ENCODE results near the gene DND1. TPM values are rescaled to one million over a fixed set of nuclear protein-coding genes. Genes with fewer than 3 reads are reported as not detected.

Gene DND1
- polyA plus RNA-seq, 2 of the 4 experiments (the other 2 are of a cell fraction), result 0.63 to 1.0 TPM

DNA sequence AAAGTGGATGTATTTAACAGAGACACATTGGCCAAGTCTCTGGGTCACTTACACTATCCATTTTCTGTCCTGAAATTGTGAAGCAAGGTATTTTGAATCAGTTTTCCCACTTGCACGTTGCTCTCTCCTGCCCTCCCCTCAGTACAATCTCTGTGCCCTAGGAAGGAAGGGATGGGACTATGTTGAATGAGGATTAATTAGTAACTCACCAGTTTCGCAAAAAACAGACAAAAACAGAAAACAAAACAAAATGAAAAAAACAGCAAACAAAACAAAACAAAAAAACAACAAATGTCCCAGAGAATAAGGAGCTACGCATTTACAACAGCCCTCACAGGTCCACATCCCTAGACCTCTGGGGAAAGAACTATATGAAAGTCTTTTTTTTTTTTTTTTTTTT, 39.3 kb downstream of the DND1 start:
- DNase-seq (ENCODE audit: low read depth in 1 of 2, low spot score in 1 of 2), result no peak
- Histone ChIP-seq H3K4me2 (peak overlapping the region; percentile 58; the same call in 1 of the 3 replicates), H3K27ac (peak overlapping the region; percentile 45 to 83; a peak in 4 of 6 replicates), H3K4me3 (no peak overlapping the region), H3K9me3 (no peaks in the 10 kb centered on the region), H3K4me1 (peaks cover 39% of the 10 kb centered on the region)
- TF ChIP-seq ZFP36 (IDR thresholded peaks at IDR 0.05; ENCODE audit: borderline replicate concordance, partially characterized antibody), result no peak
- TF ChIP-seq CEBPB (IDR thresholded peaks at IDR 0.05), result no peak
- TF ChIP-seq, protein P1, sequence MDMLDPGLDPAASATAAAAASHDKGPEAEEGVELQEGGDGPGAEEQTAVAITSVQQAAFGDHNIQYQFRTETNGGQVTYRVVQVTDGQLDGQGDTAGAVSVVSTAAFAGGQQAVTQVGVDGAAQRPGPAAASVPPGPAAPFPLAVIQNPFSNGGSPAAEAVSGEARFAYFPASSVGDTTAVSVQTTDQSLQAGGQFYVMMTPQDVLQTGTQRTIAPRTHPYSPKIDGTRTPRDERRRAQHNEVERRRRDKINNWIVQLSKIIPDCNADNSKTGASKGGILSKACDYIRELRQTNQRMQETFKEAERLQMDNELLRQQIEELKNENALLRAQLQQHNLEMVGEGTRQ (IDR thresholded peaks at IDR 0.05), result no peak
- TF ChIP-seq RFX5 (IDR thresholded peaks at IDR 0.05), result no peak
- TF ChIP-seq TP53 (CRISPR knock-in tag; IDR thresholded peaks at IDR 0.05), result no peak
- TF ChIP-seq HOXA7 (CRISPR knock-in tag; IDR thresholded peaks at IDR 0.05), result no peak
- no peak for TF ChIP-seq SREBF2 (IDR thresholded peaks at IDR 0.05)
- no peak for TF ChIP-seq HOXB5 (CRISPR knock-in tag; IDR thresholded peaks at IDR 0.05)
- ATAC-seq, result no peak
- CTCF ChIA-PET, result interaction anchor here (1.1 to 3.9 kb wide), 5 partner anchors 11 to 268 kb away, joined by 4 to 21 read pairs (median 6); partner anchors contain the start of gene EIF4EBP3
- FAIRE-seq, result no peak
- 41% methylated on average over 3 of the region's 3 CpGs for WGBS (ENCODE audit: missing lambda C conversion rate)
- POLR2A ChIA-PET, result interaction anchor here (0.7 to 2.7 kb wide), 2 partner anchors 13 to 86 kb away, joined by 3 to 13 read pairs; partner anchors contain the start of genes EIF4EBP3, IK and NDUFA2

DNA sequence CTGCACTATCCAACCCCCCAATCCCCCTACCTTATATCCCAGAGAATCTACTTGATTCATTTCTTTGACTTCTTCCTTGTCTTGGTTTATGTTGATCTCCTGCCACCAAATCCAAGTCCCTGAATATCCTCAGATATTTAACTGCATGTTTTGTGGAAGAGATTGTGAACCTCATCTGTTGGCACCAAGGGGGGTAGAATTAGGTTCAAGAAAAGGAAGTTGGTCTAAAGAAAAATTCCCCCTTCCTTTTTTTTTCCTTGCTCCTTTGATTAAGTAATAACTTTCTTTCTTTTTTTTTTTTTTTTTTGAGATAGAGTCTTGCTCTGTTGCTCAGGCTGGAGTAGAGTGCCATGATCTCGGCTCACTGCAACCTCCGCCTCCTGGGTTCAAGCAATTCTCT, 39.9 kb downstream of the DND1 start:
- no peak overlapping the region for H3K4me3 ChIP-seq
- TF ChIP-seq HEYL (CRISPR knock-in tag; IDR thresholded peaks at IDR 0.05), result no peak
- no peak for TF ChIP-seq HOXB5 (CRISPR knock-in tag; IDR thresholded peaks at IDR 0.05)
- no peak for TF ChIP-seq PHF8 (IDR thresholded peaks at IDR 0.05; ENCODE audit: borderline replicate concordance, low read depth)
- no peak for TF ChIP-seq NPAS2 (CRISPR knock-in tag; IDR thresholded peaks at IDR 0.05; ENCODE audit: borderline replicate concordance)
- TF ChIP-seq GATA3 (IDR thresholded peaks at IDR 0.05; ENCODE audit: borderline replicate concordance), result no peak
- no peak for TF ChIP-seq ESRRA (IDR thresholded peaks at IDR 0.05; ENCODE audit: borderline replicate concordance, low read length)
- no peak for TF ChIP-seq MYC (IDR thresholded peaks at IDR 0.05; ENCODE audit: borderline replicate concordance, low read length)
- no peak for TF ChIP-seq CHD2 (IDR thresholded peaks at IDR 0.05; ENCODE audit: low read length, partially characterized antibody)
- no peak for TF ChIP-seq BHLHE40 (IDR thresholded peaks at IDR 0.05; ENCODE audit: low read depth, low read length)
- peaks cover 4% of the 10 kb centered on the region for H3K9me3 ChIP-seq
- peak overlapping the region; percentile 58 for H3K4me2 ChIP-seq
- H3K4me1 ChIP-seq, result peaks cover 35% of the 10 kb centered on the region
- no peak for FAIRE-seq
- WGBS (ENCODE audit: missing lambda C conversion rate), result 91% methylated on average over 2 of the region's 2 CpGs
- no peak for DNase-seq (ENCODE audit: low read depth in 1 of 2, low spot score in 1 of 2)
- CTCF ChIA-PET, result interaction anchor here (1.8 to 3.9 kb wide), 2 partner anchors 11 to 87 kb away, joined by 6 to 21 read pairs; partner anchors contain the start of gene EIF4EBP3
- POLR2A ChIA-PET, result interaction anchor here (0.7 to 2.7 kb wide), 2 partner anchors 14 to 86 kb away, joined by 3 to 13 read pairs; partner anchors contain the start of genes EIF4EBP3, IK and NDUFA2
- ATAC-seq, result no peak
- H3K27ac ChIP-seq, result peak overlapping the region; percentile 45 to 83

DNA sequence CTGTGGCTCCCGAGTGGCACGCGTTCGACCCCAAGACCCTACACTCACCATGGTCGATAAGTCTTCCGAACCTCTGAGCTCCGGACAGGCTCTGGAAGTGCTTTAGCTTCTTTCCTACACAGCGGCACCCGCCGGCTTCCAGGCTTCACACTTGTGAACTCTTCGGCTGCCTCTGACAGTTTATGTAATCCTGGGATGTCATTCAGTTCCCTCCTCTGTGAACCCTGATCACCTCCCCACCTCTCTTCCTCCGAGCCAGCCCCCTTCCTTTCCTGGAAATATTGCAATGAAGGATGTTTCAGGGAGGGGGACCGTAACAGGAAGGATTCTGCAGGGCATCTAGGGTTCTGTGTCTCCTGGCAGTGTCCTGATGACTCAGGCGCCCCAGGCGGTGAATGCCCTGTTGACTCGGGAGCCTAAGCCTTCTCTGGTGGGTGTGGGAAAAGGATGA, 40.3 kb downstream of the DND1 start, which contains the start of gene CD14:
TSS of gene CD14 (minus strand) at position 155 of the 451 bp plus-strand sequence. CDS start at position 51, 104 bp downstream.
- peaks cover 9% of the 10 kb centered on the region for H3K9me3 ChIP-seq
- H3K4me1 ChIP-seq, result peaks cover 32% of the 10 kb centered on the region
- WGBS (ENCODE audit: missing lambda C conversion rate), result 27% methylated on average over 15 of the region's 16 CpGs
- ChIA-PET POLR2A (interaction anchor here (2.7 kb wide), 1 partner anchor 14 kb away, joined by 13 read pairs; the partner anchor contains the start of genes IK and NDUFA2), CTCF (interaction anchor here (1.0 to 3.9 kb wide), 3 partner anchors 10 to 86 kb away, joined by 5 to 21 read pairs (median 6); partner anchors contain the start of gene EIF4EBP3)
- 0 out of 3 replicates have a peak within 1 kb of the TSS, but pooled peaks have one; percentile 5 for H3K4me3 ChIP-seq
- peak within 1 kb of the TSS; percentile 45 to 83 for H3K27ac ChIP-seq
- ATAC-seq, result peak; percentile 90
- peak within 1 kb of the TSS; percentile 58 for H3K4me2 ChIP-seq
- peak; percentile 79 to 86 for DNase-seq (ENCODE audit: low read depth in 1 of 2, low spot score in 1 of 2)
- TF ChIP-seq HEYL (CRISPR knock-in tag; IDR thresholded peaks at IDR 0.05), result no peak
- no peak for TF ChIP-seq FOSL2 (IDR thresholded peaks at IDR 0.05)
- peak; percentile 86 for TF ChIP-seq FOSL2 (CRISPR knock-in tag; IDR thresholded peaks at IDR 0.05)
- FAIRE-seq, result no peak

Measured in A549 (cell line).